ENCODE data around the gene CYP4V2. TPM values are rescaled to one million over a fixed set of nuclear protein-coding genes. Genes with fewer than 3 reads are reported as not detected.

CYP4V2 gene
- polyA plus RNA-seq, 1 of the 3 experiments (the other 2 are of a cell fraction) = 7.8 TPM

DNA sequence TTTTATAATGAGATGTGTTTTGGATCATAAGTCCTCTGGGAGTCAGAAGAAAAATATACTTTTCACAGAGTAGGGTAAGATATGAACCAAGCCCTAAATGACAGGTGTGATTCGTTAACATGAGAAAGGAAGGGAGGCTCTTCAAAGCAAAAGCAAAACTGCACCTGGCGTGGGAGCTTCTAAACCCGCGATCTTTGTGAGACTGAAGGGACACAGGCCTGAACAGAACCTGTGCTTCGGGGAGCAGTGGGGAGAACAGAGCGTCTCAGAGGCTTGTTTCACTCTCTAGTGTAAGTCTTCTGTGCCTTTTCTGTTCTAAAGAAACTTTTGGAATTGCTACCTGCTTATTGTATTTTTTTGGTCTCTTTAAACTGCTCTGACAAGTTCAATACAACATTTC is 30.2 kb upstream of the CYP4V2 start:
- Histone ChIP-seq H4K20me1 (ENCODE audit: insufficient read depth) (no peaks in the 10 kb centered on the region), H3K9ac (no peak overlapping the region), H3K9me3 (no peaks in the 10 kb centered on the region), H3K27me3 (ENCODE audit: insufficient read depth) (no peaks in the 10 kb centered on the region), H3K4me1 (ENCODE audit: control insufficient read depth in 1 of 2, insufficient read depth in 2 of 2, low read depth in 1 of 2, low read length in 1 of 2) (no peaks in the 10 kb centered on the region), H3K36me3 (replicated peaks in 1 of 2; ENCODE audit: control insufficient read depth in 1 of 2, insufficient read depth in 2 of 2, low read length in 1 of 2) (no peaks in the 10 kb centered on the region), H2AFZ (ENCODE audit: low read depth) (no peak overlapping the region), H3K9me2 (no peaks in the 10 kb centered on the region), H3F3A (replicated peaks; ENCODE audit: insufficient read depth) (no peaks in the 10 kb centered on the region), H3K79me2 (ENCODE audit: insufficient read depth) (no peaks in the 10 kb centered on the region), H3K4me2 (no peak overlapping the region), H3K27ac (ENCODE audit: low read depth in 2 of 2, low read length in 1 of 2) (no peak overlapping the region), H3K4me3 (ENCODE audit: low read depth in 2 of 2, low read length in 1 of 2) (no peak overlapping the region)
- POLR2A ChIA-PET = no interaction called here
- TF ChIP-seq RCOR1 (IDR thresholded peaks at IDR 0.05; ENCODE audit: low read length) (no peak), RXRA (IDR thresholded peaks at IDR 0.05; ENCODE audit: borderline replicate concordance, low read depth) (no peak), GABPA (IDR thresholded peaks at IDR 0.05; ENCODE audit: low read depth) (no peak), FOSL2 (IDR thresholded peaks at IDR 0.05; ENCODE audit: borderline replicate concordance, low read depth) (no peak)
- TF ChIP-seq, protein P1, sequence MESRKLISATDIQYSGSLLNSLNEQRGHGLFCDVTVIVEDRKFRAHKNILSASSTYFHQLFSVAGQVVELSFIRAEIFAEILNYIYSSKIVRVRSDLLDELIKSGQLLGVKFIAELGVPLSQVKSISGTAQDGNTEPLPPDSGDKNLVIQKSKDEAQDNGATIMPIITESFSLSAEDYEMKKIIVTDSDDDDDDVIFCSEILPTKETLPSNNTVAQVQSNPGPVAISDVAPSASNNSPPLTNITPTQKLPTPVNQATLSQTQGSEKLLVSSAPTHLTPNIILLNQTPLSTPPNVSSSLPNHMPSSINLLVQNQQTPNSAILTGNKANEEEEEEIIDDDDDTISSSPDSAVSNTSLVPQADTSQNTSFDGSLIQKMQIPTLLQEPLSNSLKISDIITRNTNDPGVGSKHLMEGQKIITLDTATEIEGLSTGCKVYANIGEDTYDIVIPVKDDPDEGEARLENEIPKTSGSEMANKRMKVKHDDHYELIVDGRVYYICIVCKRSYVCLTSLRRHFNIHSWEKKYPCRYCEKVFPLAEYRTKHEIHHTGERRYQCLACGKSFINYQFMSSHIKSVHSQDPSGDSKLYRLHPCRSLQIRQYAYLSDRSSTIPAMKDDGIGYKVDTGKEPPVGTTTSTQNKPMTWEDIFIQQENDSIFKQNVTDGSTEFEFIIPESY (IDR thresholded peaks at IDR 0.05; ENCODE audit: borderline replicate concordance, low read depth) = no peak
- 58% methylated on average over 6 of the region's 6 CpGs for WGBS (ENCODE audit: low lambda C conversion rate)
- DNase-seq = no peak
- CTCF ChIA-PET = no interaction called here

- H3K27ac ChIP-seq (ENCODE audit: low read depth in 2 of 2, low read length in 1 of 2) = no peak overlapping the region
- H3F3A ChIP-seq (replicated peaks; ENCODE audit: insufficient read depth) = no peaks in the 10 kb centered on the region
- H3K4me3 ChIP-seq (ENCODE audit: low read depth in 2 of 2, low read length in 1 of 2) = no peak overlapping the region
- POLR2A ChIA-PET = no interaction called here
- no peaks in the 10 kb centered on the region for H3K79me2 ChIP-seq (ENCODE audit: insufficient read depth)
- H3K4me2 ChIP-seq = no peak overlapping the region
- H3K27me3 ChIP-seq (ENCODE audit: insufficient read depth) = no peaks in the 10 kb centered on the region
- H3K36me3 ChIP-seq (replicated peaks in 1 of 2; ENCODE audit: control insufficient read depth in 1 of 2, insufficient read depth in 2 of 2, low read length in 1 of 2) = no peaks in the 10 kb centered on the region
- CTCF ChIA-PET = interaction anchor here (1.2 kb wide), 1 partner anchor 11 kb away, joined by 3 read pairs; no protein-coding TSS in a partner anchor
- no peaks in the 10 kb centered on the region for H3K9me3 ChIP-seq
- no peaks in the 10 kb centered on the region for H3K9me2 ChIP-seq
- H2AFZ ChIP-seq (ENCODE audit: low read depth) = no peak overlapping the region
- WGBS (ENCODE audit: low lambda C conversion rate) = 77% methylated on average over 15 of the region's 15 CpGs
- no peaks in the 10 kb centered on the region for H3K4me1 ChIP-seq (ENCODE audit: control insufficient read depth in 1 of 2, insufficient read depth in 2 of 2, low read depth in 1 of 2, low read length in 1 of 2)
- H3K9ac ChIP-seq = no peak overlapping the region
- no peaks in the 10 kb centered on the region for H4K20me1 ChIP-seq (ENCODE audit: insufficient read depth)
- no peak for DNase-seq
- TF ChIP-seq RCOR1 (IDR thresholded peaks at IDR 0.05; ENCODE audit: low read length) (no peak), TAF1 (IDR thresholded peaks at IDR 0.05; ENCODE audit: borderline replicate concordance, low read depth, low read length) (no peak), TCF12 (IDR thresholded peaks at IDR 0.05) (no peak), USF1 (IDR thresholded peaks at IDR 0.05; ENCODE audit: borderline replicate concordance, low read depth) (no peak), NFIC (IDR thresholded peaks at IDR 0.05; ENCODE audit: borderline replicate concordance) (no peak), FOXJ3 (CRISPR knock-in tag; IDR thresholded peaks at IDR 0.05) (no peak), NRF1 (IDR thresholded peaks at IDR 0.05; ENCODE audit: low read depth, low read length) (no peak), MAX (IDR thresholded peaks at IDR 0.05; ENCODE audit: low read depth) (no peak), RAD21 (IDR thresholded peaks at IDR 0.05; ENCODE audit: low read length) (no peak), MEF2A (IDR thresholded peaks at IDR 0.05; ENCODE audit: borderline replicate concordance, low read depth) (no peak), SMC3 (IDR thresholded peaks at IDR 0.05; ENCODE audit: low read depth, low read length) (no peak), ELF1 (IDR thresholded peaks at IDR 0.05) (no peak), MXI1 (IDR thresholded peaks at IDR 0.05; ENCODE audit: low read depth, low read length) (no peak), SIN3A (IDR thresholded peaks at IDR 0.05; ENCODE audit: borderline replicate concordance, low read depth, low read length) (no peak), GABPA (IDR thresholded peaks at IDR 0.05; ENCODE audit: low read depth) (no peak)
- TF ChIP-seq, protein P1 (IDR thresholded peaks at IDR 0.05; ENCODE audit: borderline replicate concordance, low read depth) = no peak
- TF ChIP-seq, protein P2, sequence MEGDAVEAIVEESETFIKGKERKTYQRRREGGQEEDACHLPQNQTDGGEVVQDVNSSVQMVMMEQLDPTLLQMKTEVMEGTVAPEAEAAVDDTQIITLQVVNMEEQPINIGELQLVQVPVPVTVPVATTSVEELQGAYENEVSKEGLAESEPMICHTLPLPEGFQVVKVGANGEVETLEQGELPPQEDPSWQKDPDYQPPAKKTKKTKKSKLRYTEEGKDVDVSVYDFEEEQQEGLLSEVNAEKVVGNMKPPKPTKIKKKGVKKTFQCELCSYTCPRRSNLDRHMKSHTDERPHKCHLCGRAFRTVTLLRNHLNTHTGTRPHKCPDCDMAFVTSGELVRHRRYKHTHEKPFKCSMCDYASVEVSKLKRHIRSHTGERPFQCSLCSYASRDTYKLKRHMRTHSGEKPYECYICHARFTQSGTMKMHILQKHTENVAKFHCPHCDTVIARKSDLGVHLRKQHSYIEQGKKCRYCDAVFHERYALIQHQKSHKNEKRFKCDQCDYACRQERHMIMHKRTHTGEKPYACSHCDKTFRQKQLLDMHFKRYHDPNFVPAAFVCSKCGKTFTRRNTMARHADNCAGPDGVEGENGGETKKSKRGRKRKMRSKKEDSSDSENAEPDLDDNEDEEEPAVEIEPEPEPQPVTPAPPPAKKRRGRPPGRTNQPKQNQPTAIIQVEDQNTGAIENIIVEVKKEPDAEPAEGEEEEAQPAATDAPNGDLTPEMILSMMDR (IDR thresholded peaks at IDR 0.05) = no peak
- TF ChIP-seq, protein P3, sequence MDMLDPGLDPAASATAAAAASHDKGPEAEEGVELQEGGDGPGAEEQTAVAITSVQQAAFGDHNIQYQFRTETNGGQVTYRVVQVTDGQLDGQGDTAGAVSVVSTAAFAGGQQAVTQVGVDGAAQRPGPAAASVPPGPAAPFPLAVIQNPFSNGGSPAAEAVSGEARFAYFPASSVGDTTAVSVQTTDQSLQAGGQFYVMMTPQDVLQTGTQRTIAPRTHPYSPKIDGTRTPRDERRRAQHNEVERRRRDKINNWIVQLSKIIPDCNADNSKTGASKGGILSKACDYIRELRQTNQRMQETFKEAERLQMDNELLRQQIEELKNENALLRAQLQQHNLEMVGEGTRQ (IDR thresholded peaks at IDR 0.05; ENCODE audit: borderline replicate concordance, low read depth, low read length) = no peak
Observed at GRCh38 chr4:186166852-186167512, 24.4 kb upstream of the CYP4V2 start.

Data from SK-N-SH (cell line).